ENCODE measurements around the gene AARS2. TPM values are rescaled to one million over a fixed set of nuclear protein-coding genes. Genes with fewer than 3 reads are reported as not detected.

The AARS2 gene
- polyA plus RNA-seq, 2 of the 4 experiments (the other 2 are of a cell fraction): 4.3 to 6.2 TPM

DNA sequence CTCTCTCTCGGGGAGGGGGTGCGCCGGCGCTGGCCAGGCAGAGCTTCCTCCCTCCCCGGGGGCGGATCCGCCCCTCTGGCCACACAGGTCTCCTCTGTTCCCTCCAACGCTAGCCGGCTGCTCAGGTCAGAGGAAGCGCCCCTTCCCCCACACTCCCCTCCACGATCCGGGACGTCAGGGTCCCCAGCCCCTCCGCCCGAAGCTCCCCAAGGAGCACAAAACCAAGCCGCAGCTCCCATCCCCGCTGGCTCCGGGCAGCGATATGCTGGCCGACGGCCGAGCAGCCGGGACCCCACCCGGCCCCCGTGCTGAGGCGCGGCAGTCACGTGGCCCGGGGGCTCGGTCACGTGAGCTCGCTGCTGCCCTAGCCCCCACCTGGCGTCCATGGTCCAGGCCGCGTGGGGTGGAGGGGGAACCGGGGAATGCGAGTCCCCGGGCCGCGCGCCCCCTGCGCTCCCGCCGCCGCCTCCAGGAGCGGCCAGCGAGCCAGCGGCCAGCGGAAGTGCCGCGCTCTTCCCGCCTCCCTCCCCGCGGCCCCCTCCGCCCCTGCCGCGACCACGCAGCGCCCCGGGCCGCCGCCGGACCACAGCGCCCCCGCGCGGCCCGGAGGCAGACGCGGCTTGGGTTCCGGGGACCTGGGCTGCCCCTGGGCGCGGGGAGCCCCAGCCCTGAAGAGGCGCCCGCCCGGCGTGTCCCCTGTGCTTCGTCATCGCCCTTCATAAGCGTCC, 56.0 kb downstream of the AARS2 start, which contains the start of gene SLC35B2 (continued):
- TF ChIP-seq, protein P1, sequence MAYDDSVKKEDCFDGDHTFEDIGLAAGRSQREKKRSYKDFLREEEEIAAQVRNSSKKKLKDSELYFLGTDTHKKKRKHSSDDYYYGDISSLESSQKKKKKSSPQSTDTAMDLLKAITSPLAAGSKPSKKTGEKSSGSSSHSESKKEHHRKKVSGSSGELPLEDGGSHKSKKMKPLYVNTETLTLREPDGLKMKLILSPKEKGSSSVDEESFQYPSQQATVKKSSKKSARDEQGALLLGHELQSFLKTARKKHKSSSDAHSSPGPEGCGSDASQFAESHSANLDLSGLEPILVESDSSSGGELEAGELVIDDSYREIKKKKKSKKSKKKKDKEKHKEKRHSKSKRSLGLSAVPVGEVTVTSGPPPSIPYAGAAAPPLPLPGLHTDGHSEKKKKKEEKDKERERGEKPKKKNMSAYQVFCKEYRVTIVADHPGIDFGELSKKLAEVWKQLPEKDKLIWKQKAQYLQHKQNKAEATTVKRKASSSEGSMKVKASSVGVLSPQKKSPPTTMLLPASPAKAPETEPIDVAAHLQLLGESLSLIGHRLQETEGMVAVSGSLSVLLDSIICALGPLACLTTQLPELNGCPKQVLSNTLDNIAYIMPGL (CRISPR knock-in tag; IDR thresholded peaks at IDR 0.05; ENCODE audit: borderline replicate concordance): no peak
- TF ChIP-seq KDM5A (IDR thresholded peaks at IDR 0.05) (peak; percentile 46; the same call in 1 of the 2 replicates), HOXB5 (CRISPR knock-in tag; IDR thresholded peaks at IDR 0.05) (no peak; the same call in 1 of the 2 replicates), POLR2AphosphoS2 (conservative IDR thresholded peaks at IDR 0.05; ENCODE audit: low read length) (no peak), RCOR1 (IDR thresholded peaks at IDR 0.05; ENCODE audit: low read depth, low read length) (no peak), EHMT2 (IDR thresholded peaks at IDR 0.05; ENCODE audit: low read depth) (no peak), HDAC2 (IDR thresholded peaks at IDR 0.05) (no peak), NPAS2 (CRISPR knock-in tag; IDR thresholded peaks at IDR 0.05; ENCODE audit: borderline replicate concordance) (peak; percentile 89), CHD4 (IDR thresholded peaks at IDR 0.05; ENCODE audit: borderline replicate concordance) (no peak), RFX5 (IDR thresholded peaks at IDR 0.05) (no peak), CBX8 (IDR thresholded peaks at IDR 0.05) (no peak), KDM1A (IDR thresholded peaks at IDR 0.05; ENCODE audit: low read depth) (no peak), JUN (IDR thresholded peaks at IDR 0.05) (peak in 1 of 2 experiments; percentile 78; a peak in 2 of 5 replicates), RARB (CRISPR knock-in tag; IDR thresholded peaks at IDR 0.05) (no peak), SREBF2 (IDR thresholded peaks at IDR 0.05) (no peak)
- TF ChIP-seq, protein P2, sequence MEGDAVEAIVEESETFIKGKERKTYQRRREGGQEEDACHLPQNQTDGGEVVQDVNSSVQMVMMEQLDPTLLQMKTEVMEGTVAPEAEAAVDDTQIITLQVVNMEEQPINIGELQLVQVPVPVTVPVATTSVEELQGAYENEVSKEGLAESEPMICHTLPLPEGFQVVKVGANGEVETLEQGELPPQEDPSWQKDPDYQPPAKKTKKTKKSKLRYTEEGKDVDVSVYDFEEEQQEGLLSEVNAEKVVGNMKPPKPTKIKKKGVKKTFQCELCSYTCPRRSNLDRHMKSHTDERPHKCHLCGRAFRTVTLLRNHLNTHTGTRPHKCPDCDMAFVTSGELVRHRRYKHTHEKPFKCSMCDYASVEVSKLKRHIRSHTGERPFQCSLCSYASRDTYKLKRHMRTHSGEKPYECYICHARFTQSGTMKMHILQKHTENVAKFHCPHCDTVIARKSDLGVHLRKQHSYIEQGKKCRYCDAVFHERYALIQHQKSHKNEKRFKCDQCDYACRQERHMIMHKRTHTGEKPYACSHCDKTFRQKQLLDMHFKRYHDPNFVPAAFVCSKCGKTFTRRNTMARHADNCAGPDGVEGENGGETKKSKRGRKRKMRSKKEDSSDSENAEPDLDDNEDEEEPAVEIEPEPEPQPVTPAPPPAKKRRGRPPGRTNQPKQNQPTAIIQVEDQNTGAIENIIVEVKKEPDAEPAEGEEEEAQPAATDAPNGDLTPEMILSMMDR (IDR thresholded peaks at IDR 0.05): peak; percentile 80
- TF ChIP-seq, protein P3, sequence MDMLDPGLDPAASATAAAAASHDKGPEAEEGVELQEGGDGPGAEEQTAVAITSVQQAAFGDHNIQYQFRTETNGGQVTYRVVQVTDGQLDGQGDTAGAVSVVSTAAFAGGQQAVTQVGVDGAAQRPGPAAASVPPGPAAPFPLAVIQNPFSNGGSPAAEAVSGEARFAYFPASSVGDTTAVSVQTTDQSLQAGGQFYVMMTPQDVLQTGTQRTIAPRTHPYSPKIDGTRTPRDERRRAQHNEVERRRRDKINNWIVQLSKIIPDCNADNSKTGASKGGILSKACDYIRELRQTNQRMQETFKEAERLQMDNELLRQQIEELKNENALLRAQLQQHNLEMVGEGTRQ (IDR thresholded peaks at IDR 0.05): peak; percentile 98

DNA sequence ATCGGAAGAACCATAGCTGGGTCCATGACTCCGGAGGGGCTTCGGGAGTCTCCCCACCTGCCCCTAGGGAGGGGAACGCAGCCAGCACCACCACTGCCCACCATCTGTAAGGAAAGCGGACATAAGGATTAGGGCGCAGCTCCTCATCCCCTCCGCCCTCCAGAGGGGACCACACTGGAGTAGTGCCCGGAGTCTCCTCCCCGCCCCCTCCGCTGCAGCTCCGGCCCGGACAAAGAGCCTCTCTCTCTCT, 56.4 kb downstream of the AARS2 start:
- Histone ChIP-seq H3K4me3 (peak overlapping the region; percentile 96), H3K27ac (peak overlapping the region; percentile 93 to 99), H3K4me2 (peak overlapping the region; percentile 88), H3K9me3 (no peaks in the 10 kb centered on the region), H3K4me1 (peaks cover 31% of the 10 kb centered on the region)
- WGBS (ENCODE audit: missing lambda C conversion rate): 7% methylated on average over 6 of the region's 12 CpGs
- CTCF ChIA-PET: interaction anchor here (0.6 to 3.7 kb wide), 14 partner anchors 11 to 160 kb away, joined by 3 to 29 read pairs (median 4); partner anchors contain the start of genes HSP90AB1 and MYMX
- POLR2A ChIA-PET: interaction anchor here (1.2 to 1.7 kb wide), 2 partner anchors 10 to 160 kb away, joined by 4 to 38 read pairs; partner anchors contain the start of gene HSP90AB1
- DNase-seq (ENCODE audit: low read depth in 1 of 2, low spot score in 1 of 2) (no peak), FAIRE-seq (no peak), ATAC-seq (peak; percentile 26 to 51; a peak in 5 of 6 replicates)
- TF ChIP-seq RAD21 (conservative IDR thresholded peaks at IDR 0.05 in 1 of 2, IDR thresholded peaks at IDR 0.05 in 1 of 2) (no peak), SREBF2 (IDR thresholded peaks at IDR 0.05) (no peak), ZFP36 (IDR thresholded peaks at IDR 0.05; ENCODE audit: borderline replicate concordance, partially characterized antibody) (no peak), ESRRA (IDR thresholded peaks at IDR 0.05; ENCODE audit: borderline replicate concordance, low read length) (no peak), HOXA7 (CRISPR knock-in tag; IDR thresholded peaks at IDR 0.05) (no peak), CEBPB (IDR thresholded peaks at IDR 0.05) (no peak), ZSCAN20 (CRISPR knock-in tag; IDR thresholded peaks at IDR 0.05) (no peak)
- TF ChIP-seq, protein P3 (IDR thresholded peaks at IDR 0.05): no peak
- TF ChIP-seq, protein P1 (CRISPR knock-in tag; IDR thresholded peaks at IDR 0.05; ENCODE audit: borderline replicate concordance): no peak
